H1 (cell line): ENCODE data around the gene TEX35.

Experiments used
- ATF3 ChIP-seq: IDR thresholded peaks from 2 replicates; pipeline ENCODE4 v1.6.1; 2011; ENCODE audit warnings: low read depth, mild to moderate bottlenecking, low read length; ENCODE audit not compliant: insufficient read depth
- CBX5 ChIP-seq: fragments of 300-800, 300-1000 bp; sonication (generic); IDR thresholded peaks from 2 replicates; pipeline ENCODE4 v1.7.1; 2016; ENCODE audit warnings: antibody characterized with exemption, low read length, low read depth
- GABPA ChIP-seq: IDR thresholded peaks from 2 replicates; pipeline ENCODE4 v1.6.1; 2011; ENCODE audit warnings: mild to moderate bottlenecking, low read length, moderate library complexity, borderline replicate concordance; ENCODE audit not compliant: insufficient read depth
- HDAC6 ChIP-seq: IDR thresholded peaks from one replicate; pipeline ENCODE4 v1.7.1; 2012; ENCODE audit warnings: low read depth, mild to moderate bottlenecking, inconsistent platforms, low read length, moderate library complexity
- MAFK ChIP-seq: IDR thresholded peaks from 2 replicates; pipeline ENCODE4 v1.6.1; 2012; ENCODE audit warnings: low read depth, mild to moderate bottlenecking, improper control_type of control experiment, low read length
- NANOG ChIP-seq: IDR thresholded peaks from 2 replicates; pipeline ENCODE4 v1.6.1; 2011; ENCODE audit warnings: low read length, low read depth, mild to moderate bottlenecking, inconsistent platforms; ENCODE audit not compliant: insufficient read depth, poor library complexity, severe bottlenecking
- POLR2A ChIP-seq, 2 experiments: IDR thresholded peaks; 1 replicate in 1 of 2; 2 replicates in 1 of 2; pipeline ENCODE4 v1.6.1; 2011; ENCODE audit warnings: low read depth in 2 of 2, low read length in 2 of 2, mild to moderate bottlenecking in 2 of 2; ENCODE audit errors: control extremely low read depth in 1 of 2
- POLR2AphosphoS5 ChIP-seq: IDR thresholded peaks from 2 replicates; pipeline ENCODE4 v1.6.1; 2011; ENCODE audit warnings: low read depth, low read length
- SIN3A ChIP-seq, 2 experiments: IDR thresholded peaks in 1 of 2; conservative IDR thresholded peaks in 1 of 2; 2 replicates each; pipeline ENCODE4 v1.6.1; 2011 to 2012; ENCODE audit warnings: low read length in 2 of 2, improper control_type of control experiment in 1 of 2, low read depth in 1 of 2, mild to moderate bottlenecking in 1 of 2
- SIRT6 ChIP-seq: IDR thresholded peaks from one replicate; pipeline ENCODE4 v1.7.1; 2012; ENCODE audit warnings: low read length, inconsistent platforms
- SIX5 ChIP-seq: IDR thresholded peaks from 2 replicates; pipeline ENCODE4 v1.6.1; 2011; ENCODE audit warnings: mild to moderate bottlenecking, low read depth, low read length
- SP1 ChIP-seq: IDR thresholded peaks from 2 replicates; pipeline ENCODE4 v1.6.1; 2011; ENCODE audit warnings: low read depth, low read length
- YY1 ChIP-seq: IDR thresholded peaks from 2 replicates; pipeline ENCODE4 v1.6.1; 2011; ENCODE audit warnings: low read depth, mild to moderate bottlenecking, low read length
- TF ChIP-seq, protein P1 (sequence below), 3 experiments: IDR thresholded peaks; 1 replicate in 2 of 3; 2 replicates in 1 of 3; pipeline versions ENCODE4 v1.5.1 to v1.6.1; 2011; ENCODE audit warnings: low read length in 3 of 3, mild to moderate bottlenecking in 3 of 3, inconsistent platforms in 2 of 3, low read depth in 1 of 3, moderate library complexity in 1 of 3; ENCODE audit not compliant: insufficient read depth in 1 of 3; ENCODE audit errors: control extremely low read depth in 1 of 3

- no peak for TF ChIP-seq GABPA
- no peak for TF ChIP-seq ATF3
- no peak for TF ChIP-seq SIRT6
- no peak for TF ChIP-seq MAFK
- TF ChIP-seq SIX5, result no peak
- TF ChIP-seq, protein P1, sequence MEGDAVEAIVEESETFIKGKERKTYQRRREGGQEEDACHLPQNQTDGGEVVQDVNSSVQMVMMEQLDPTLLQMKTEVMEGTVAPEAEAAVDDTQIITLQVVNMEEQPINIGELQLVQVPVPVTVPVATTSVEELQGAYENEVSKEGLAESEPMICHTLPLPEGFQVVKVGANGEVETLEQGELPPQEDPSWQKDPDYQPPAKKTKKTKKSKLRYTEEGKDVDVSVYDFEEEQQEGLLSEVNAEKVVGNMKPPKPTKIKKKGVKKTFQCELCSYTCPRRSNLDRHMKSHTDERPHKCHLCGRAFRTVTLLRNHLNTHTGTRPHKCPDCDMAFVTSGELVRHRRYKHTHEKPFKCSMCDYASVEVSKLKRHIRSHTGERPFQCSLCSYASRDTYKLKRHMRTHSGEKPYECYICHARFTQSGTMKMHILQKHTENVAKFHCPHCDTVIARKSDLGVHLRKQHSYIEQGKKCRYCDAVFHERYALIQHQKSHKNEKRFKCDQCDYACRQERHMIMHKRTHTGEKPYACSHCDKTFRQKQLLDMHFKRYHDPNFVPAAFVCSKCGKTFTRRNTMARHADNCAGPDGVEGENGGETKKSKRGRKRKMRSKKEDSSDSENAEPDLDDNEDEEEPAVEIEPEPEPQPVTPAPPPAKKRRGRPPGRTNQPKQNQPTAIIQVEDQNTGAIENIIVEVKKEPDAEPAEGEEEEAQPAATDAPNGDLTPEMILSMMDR (IDR thresholded peaks at IDR 0.05; ENCODE audit: control extremely low read depth in 1 of 3, insufficient read depth in 1 of 3, low read depth in 1 of 3, low read length in 3 of 3), result peak; percentile 89 to 96 (median 94)
- TF ChIP-seq POLR2A (IDR thresholded peaks at IDR 0.05; ENCODE audit: control extremely low read depth in 1 of 2, low read depth in 2 of 2, low read length in 2 of 2), result no peak
- TF ChIP-seq HDAC6, result no peak
- no peak for TF ChIP-seq CBX5
- no peak for TF ChIP-seq POLR2AphosphoS5
- TF ChIP-seq SIN3A (conservative IDR thresholded peaks at IDR 0.05 in 1 of 2, IDR thresholded peaks at IDR 0.05 in 1 of 2; ENCODE audit: low read depth in 1 of 2, low read length in 2 of 2), result 0 out of 4 replicates have a peak, but pooled peaks of 1 of the 2 experiments have one; percentile 60
- 0 out of 2 replicates have a peak, but pooled peaks have one; percentile 18 for TF ChIP-seq YY1
- TF ChIP-seq SP1, result no peak
- TF ChIP-seq NANOG, result no peak
Observed at GRCh38 chr1:178532392-178532791, 19.5 kb downstream of the TEX35 start.
